Stromal cell of bone marrow (primary cell): ENCODE measurements around the gene ABI2.
"Not testable (repeated sequence)": the region's sequence is repeated elsewhere in the genome, so short reads cannot be mapped to it uniquely, and the experiment has no call there.

ENCODE experiments used
- DNase-seq: peaks from one replicate; pipeline ENCODE4 v3.0.0-alpha.2; 2012; ENCODE audit warnings: low read depth

The ABI2 gene

GRCh38 chr2:203359450-203359849 is 31.3 kb downstream of the ABI2 start:
- DNase-seq, result no peak

- no peak for DNase-seq
Observed at GRCh38 chr2:203360833-203361430, 32.7 kb downstream of the ABI2 start.

GRCh38 chr2:203361495-203361894 is 33.3 kb downstream of the ABI2 start:
- DNase-seq, result no peak

- no peak for DNase-seq
Observed at GRCh38 chr2:203361922-203362321, 33.7 kb downstream of the ABI2 start.

GRCh38 chr2:203366639-203367466 is 38.7 kb downstream of the ABI2 start:
- DNase-seq, result no peak

GRCh38 chr2:203372706-203373105 is 44.5 kb downstream of the ABI2 start:
- not testable (repeated sequence) for DNase-seq

- no peak for DNase-seq
Observed at GRCh38 chr2:203376173-203376572, 48.0 kb downstream of the ABI2 start.

GRCh38 chr2:203379156-203379555 is 51.0 kb downstream of the ABI2 start:
- DNase-seq, result no peak

GRCh38 chr2:203383038-203383437 is 54.8 kb downstream of the ABI2 start:
- DNase-seq, result no peak

GRCh38 chr2:203388153-203388552 is 60.0 kb downstream of the ABI2 start:
- not testable (repeated sequence) for DNase-seq

- no peak for DNase-seq
Observed at GRCh38 chr2:203394519-203395227, 66.5 kb downstream of the ABI2 start.

GRCh38 chr2:203395858-203396257 is 67.7 kb downstream of the ABI2 start:
- no peak for DNase-seq

- no peak for DNase-seq
Observed at GRCh38 chr2:203396667-203397066, 68.5 kb downstream of the ABI2 start.

GRCh38 chr2:203399031-203399430 is 70.8 kb downstream of the ABI2 start:
- DNase-seq, result no peak

- DNase-seq, result no peak
Observed at GRCh38 chr2:203400805-203401585, 72.8 kb downstream of the ABI2 start.

- DNase-seq, result peak; percentile 61
Observed at GRCh38 chr2:203404996-203405395, 76.8 kb downstream of the ABI2 start.

- no peak for DNase-seq
Observed at GRCh38 chr2:203407496-203407895, 79.3 kb downstream of the ABI2 start.

- DNase-seq, result no peak
Observed at GRCh38 chr2:203412546-203413331, 84.5 kb downstream of the ABI2 start.

GRCh38 chr2:203413796-203414195 is 85.6 kb downstream of the ABI2 start:
- no peak for DNase-seq

- DNase-seq, result no peak
Observed at GRCh38 chr2:203418271-203418670, 90.1 kb downstream of the ABI2 start.

GRCh38 chr2:203427061-203427460 is 98.9 kb downstream of the ABI2 start:
- peak; percentile 71 for DNase-seq
